Jurkat, Clone E6-1 (cell line): ENCODE data around the gene NEK3.
"Not testable (repeated sequence)": the region's sequence is repeated elsewhere in the genome, so short reads cannot be mapped to it uniquely, and the experiment has no call there.

ENCODE experiments used
- DNase-seq: peaks from one replicate; pipeline ENCODE4 v3.0.0-alpha.2; 2011; ENCODE audit warnings: low read depth, low spot score
- H3K4me3 ChIP-seq: 2 replicates; pipeline ENCODE4 v1.5.1; 2011; ENCODE audit warnings: mild to moderate bottlenecking, low read length, control low read depth, moderate library complexity

Gene NEK3

GRCh38 chr13:52173373-52173772 is 14.0 kb upstream of the NEK3 start:
- no peak overlapping the region for H3K4me3 ChIP-seq
- DNase-seq = no peak

GRCh38 chr13:52171686-52172085 is 12.3 kb upstream of the NEK3 start:
- DNase-seq, H3K4me3 ChIP-seq: not testable (repeated sequence)

GRCh38 chr13:52170828-52171391 is 11.5 kb upstream of the NEK3 start:
- not testable (repeated sequence) for DNase-seq, H3K4me3 ChIP-seq

GRCh38 chr13:52169839-52170238 is 10.4 kb upstream of the NEK3 start:
- H3K4me3 ChIP-seq = no peak overlapping the region
- no peak for DNase-seq

- DNase-seq = no peak
- no peak overlapping the region for H3K4me3 ChIP-seq
Measured at GRCh38 chr13:52165411-52165810, 6.0 kb upstream of the NEK3 start.

- no peak overlapping the region for H3K4me3 ChIP-seq
- DNase-seq = no peak
Measured at GRCh38 chr13:52164989-52165388, 5.6 kb upstream of the NEK3 start.

- H3K4me3 ChIP-seq, DNase-seq: not testable (repeated sequence)
Measured at GRCh38 chr13:52163878-52164277, 4.5 kb upstream of the NEK3 start.

- no peak overlapping the region for H3K4me3 ChIP-seq
- DNase-seq = no peak
Measured at GRCh38 chr13:52162279-52163101, 3.1 kb upstream of the NEK3 start.

- H3K4me3 ChIP-seq = no peak overlapping the region
- no peak for DNase-seq
Measured at GRCh38 chr13:52161181-52161646, 1.8 kb upstream of the NEK3 start.

GRCh38 chr13:52160506-52160905 is 1.1 kb upstream of the NEK3 start:
- H3K4me3 ChIP-seq = no peak overlapping the region
- DNase-seq = no peak

- H3K4me3 ChIP-seq = no peak overlapping the region
- no peak for DNase-seq
Measured at GRCh38 chr13:52160053-52160452, 656 bp upstream of the NEK3 start.

- peak overlapping the region; percentile 48 for H3K4me3 ChIP-seq
- no peak for DNase-seq
Measured at GRCh38 chr13:52158629-52159158, 703 bp downstream of the NEK3 start.

- H3K4me3 ChIP-seq = no peak overlapping the region
Measured at GRCh38 chr13:52156724-52157261, 2.6 kb downstream of the NEK3 start.

GRCh38 chr13:52155177-52155576 is 4.2 kb downstream of the NEK3 start:
- no peak for DNase-seq

More at GRCh38 chr13:52156724-52157261, 2.6 kb downstream of the NEK3 start:
- DNase-seq = no peak

GRCh38 chr13:52147225-52147624 is 12.2 kb downstream of the NEK3 start:
- H3K4me3 ChIP-seq = no peak overlapping the region
- no peak for DNase-seq

More at GRCh38 chr13:52155177-52155576, 4.2 kb downstream of the NEK3 start:
- no peak overlapping the region for H3K4me3 ChIP-seq

- no peak overlapping the region for H3K4me3 ChIP-seq
- no peak for DNase-seq
Measured at GRCh38 chr13:52141299-52141698, 18.1 kb downstream of the NEK3 start.

GRCh38 chr13:52137489-52137888 is 21.9 kb downstream of the NEK3 start:
- no peak overlapping the region for H3K4me3 ChIP-seq
- DNase-seq = no peak

GRCh38 chr13:52136763-52137162 is 22.6 kb downstream of the NEK3 start:
- no peak for DNase-seq
- no peak overlapping the region for H3K4me3 ChIP-seq

- H3K4me3 ChIP-seq = no peak overlapping the region
- DNase-seq = no peak
Measured at GRCh38 chr13:52130641-52131040, 28.8 kb downstream of the NEK3 start.
